SK-N-SH (cell line): ENCODE data around the gene HAT1. TPM values are rescaled to one million over a fixed set of nuclear protein-coding genes. Genes with fewer than 3 reads are reported as not detected.
A peak's percentile ranks its signal among the peaks of the same experiment; 100 is the strongest.

ENCODE experiments used
- CTCF ChIA-PET: fragments of 300-600, 350-600 bp; formaldehyde crosslinking; extraction: SDS; loops from one replicate; lab custom pipeline; 2021; lab: Yijun Ruan, JAX
- POLR2A ChIA-PET: fragments of 350-600 bp; sonication (Branson Sonifier 250); formaldehyde crosslinking; extraction: SDS; loops from one replicate; lab custom pipeline; 2020; ENCODE audit warnings: antibody characterized with exemption, inconsistent platforms; lab: Yijun Ruan, JAX
- DNase-seq: peaks from one replicate; pipeline ENCODE4 v3.0.0; 2012
- H2AFZ ChIP-seq: fragments of 200-600 bp; sonication (generic); 2 replicates; pipeline ENCODE4 v1.8.1; 2016; ENCODE audit warnings: antibody characterized with exemption, mild to moderate bottlenecking, low read depth
- H3F3A ChIP-seq: fragments of 200-600 bp; sonication (generic); replicated peaks from 2 replicates; pipeline ENCODE3; 2016; ENCODE audit warnings: antibody characterized with exemption, mild to moderate bottlenecking; ENCODE audit not compliant: insufficient read depth
- H3K27ac ChIP-seq, 2 experiments: fragments of 200-500 bp in 1 of 2; fragments of 200-600 bp in 1 of 2; sonication (Bioruptor generic) in 1 of 2; sonication (generic), shearing (Covaris generic) in 1 of 2; 2 replicates each; pipeline versions ENCODE4 v1.5.1 to v1.6.1; 2014 to 2016; ENCODE audit warnings: low read depth in 2 of 2, inconsistent platforms in 1 of 2, low read length in 1 of 2, mild to moderate bottlenecking in 1 of 2, mixed read lengths in 1 of 2
- H3K27me3 ChIP-seq: fragments of 200-600 bp; sonication (generic), shearing (Covaris generic); 2 replicates; pipeline ENCODE4 v1.6.1; 2016; ENCODE audit warnings: mixed run types; ENCODE audit not compliant: insufficient read depth
- H3K36me3 ChIP-seq, 2 experiments: fragments of 200-500 bp in 1 of 2; fragments of 200-600 bp in 1 of 2; sonication (Bioruptor generic) in 1 of 2; sonication (generic) in 1 of 2; replicated peaks in 1 of 2; 2 replicates each; pipeline versions ENCODE3 to v1.5.1; 2014 to 2016; ENCODE audit warnings: low read length in 1 of 2, mild to moderate bottlenecking in 1 of 2; ENCODE audit not compliant: insufficient read depth in 2 of 2, control insufficient read depth in 1 of 2
- H3K4me1 ChIP-seq, 2 experiments: fragments of 200-500 bp in 1 of 2; fragments of 200-600 bp in 1 of 2; sonication (Bioruptor generic) in 1 of 2; sonication (generic), shearing (Covaris generic) in 1 of 2; 2 replicates each; pipeline versions ENCODE4 v1.5.1 to v1.6.1; 2014 to 2016; ENCODE audit warnings: low read depth in 1 of 2, low read length in 1 of 2, mixed run types in 1 of 2; ENCODE audit not compliant: insufficient read depth in 2 of 2, control insufficient read depth in 1 of 2
- H3K4me2 ChIP-seq: fragments of 200-600 bp; sonication (generic), shearing (Covaris generic); 2 replicates; pipeline ENCODE4 v1.6.1; 2017; ENCODE audit warnings: mixed run types
- H3K4me3 ChIP-seq, 2 experiments: fragments of 200-500 bp in 1 of 2; fragments of 200-600 bp in 1 of 2; sonication (Bioruptor generic) in 1 of 2; sonication (generic), shearing (Covaris generic) in 1 of 2; 2 replicates each; pipeline versions ENCODE4 v1.5.1 to v1.8.1; 2014 to 2016; ENCODE audit warnings: low read depth in 2 of 2, inconsistent platforms in 1 of 2, low read length in 1 of 2, mild to moderate bottlenecking in 1 of 2, mixed read lengths in 1 of 2, moderate library complexity in 1 of 2
- H3K79me2 ChIP-seq: fragments of 200-600 bp; sonication (generic); 2 replicates; pipeline ENCODE4 v1.8.1; 2017; ENCODE audit warnings: mild to moderate bottlenecking; ENCODE audit not compliant: insufficient read depth
- H3K9ac ChIP-seq: fragments of 200-600 bp; sonication (generic); 2 replicates; pipeline ENCODE4 v1.6.1; 2017; ENCODE audit warnings: mixed run types
- H3K9me2 ChIP-seq: fragments of 200-600 bp; sonication (generic); 2 replicates; pipeline ENCODE4 v1.6.1; 2017; ENCODE audit warnings: mixed run types
- H3K9me3 ChIP-seq: fragments of 200-600 bp; sonication (generic); 2 replicates; pipeline ENCODE4 v1.6.1; 2017; ENCODE audit warnings: mixed run types, mild to moderate bottlenecking, moderate library complexity
- H4K20me1 ChIP-seq: fragments of 200-600 bp; sonication (generic); 2 replicates; pipeline ENCODE4 v1.6.1; 2017; ENCODE audit warnings: mild to moderate bottlenecking, mixed run types; ENCODE audit not compliant: insufficient read depth
- FOSL2 ChIP-seq: IDR thresholded peaks from 2 replicates; pipeline ENCODE4 v1.4.0; 2012; ENCODE audit warnings: low read depth, mild to moderate bottlenecking, moderate library complexity, borderline replicate concordance
- FOXJ3 ChIP-seq: sonication (generic); formaldehyde crosslinking; IDR thresholded peaks from 2 replicates; pipeline ENCODE4 v1.5.1; 2020; ENCODE audit warnings: mild to moderate bottlenecking, missing genetic modification reagents
- FOXM1 ChIP-seq: IDR thresholded peaks from 2 replicates; pipeline ENCODE4 v1.4.0; 2012; ENCODE audit warnings: low read depth, mild to moderate bottlenecking
- GABPA ChIP-seq: IDR thresholded peaks from 2 replicates; pipeline ENCODE4 v1.4.0; 2012; ENCODE audit warnings: low read depth, mild to moderate bottlenecking
- JUND ChIP-seq: IDR thresholded peaks from 2 replicates; pipeline ENCODE4 v1.4.0; 2012
- NFIC ChIP-seq: IDR thresholded peaks from 2 replicates; pipeline ENCODE4 v1.4.0; 2012; ENCODE audit warnings: borderline replicate concordance
- NRF1 ChIP-seq: IDR thresholded peaks from 2 replicates; pipeline ENCODE4 v1.6.1; 2012; ENCODE audit warnings: low read depth, mild to moderate bottlenecking, low read length
- RCOR1 ChIP-seq: fragments of 150-350 bp; IDR thresholded peaks from 2 replicates; pipeline ENCODE4 v1.6.1; 2017; ENCODE audit warnings: antibody characterized with exemption, low read length
- RFX5 ChIP-seq: IDR thresholded peaks from 2 replicates; pipeline ENCODE4 v1.6.1; 2012; ENCODE audit warnings: mild to moderate bottlenecking, improper control_type of control experiment, low read length
- TCF12 ChIP-seq: IDR thresholded peaks from 2 replicates; pipeline ENCODE4 v1.4.0; 2012
- USF1 ChIP-seq: IDR thresholded peaks from 2 replicates; pipeline ENCODE4 v1.4.0; 2012; ENCODE audit warnings: low read depth, borderline replicate concordance
- WGBS: methylation state at CpG from one replicate; pipeline ENCODE4 v1.1.6; 2017; ENCODE audit warnings: low lambda C conversion rate; 5-methylcytosine and 5-hydroxymethylcytosine counted together
- polyA plus RNA-seq, 3 experiments: library from polyadenylated mRNA; depleted of rRNA; stranded (reverse); fragments of >200 nt; gene quantifications; 2 replicates each; pipeline ENCODE4 v1.2.3, GENCODE V29; 2012
- TF ChIP-seq, protein P1 (sequence below): fragments of 200-600 bp; sonication (generic); IDR thresholded peaks from 2 replicates; pipeline ENCODE4 v1.6.1; 2017; ENCODE audit warnings: antibody characterized with exemption, mild to moderate bottlenecking, moderate library complexity
- TF ChIP-seq, protein P2 (sequence below): IDR thresholded peaks from 2 replicates; pipeline ENCODE4 v1.4.0; 2012; ENCODE audit warnings: low read depth

The HAT1 gene
- polyA plus RNA-seq, 1 of the 3 experiments (the other 2 are of a cell fraction), result 18.6 TPM

DNA sequence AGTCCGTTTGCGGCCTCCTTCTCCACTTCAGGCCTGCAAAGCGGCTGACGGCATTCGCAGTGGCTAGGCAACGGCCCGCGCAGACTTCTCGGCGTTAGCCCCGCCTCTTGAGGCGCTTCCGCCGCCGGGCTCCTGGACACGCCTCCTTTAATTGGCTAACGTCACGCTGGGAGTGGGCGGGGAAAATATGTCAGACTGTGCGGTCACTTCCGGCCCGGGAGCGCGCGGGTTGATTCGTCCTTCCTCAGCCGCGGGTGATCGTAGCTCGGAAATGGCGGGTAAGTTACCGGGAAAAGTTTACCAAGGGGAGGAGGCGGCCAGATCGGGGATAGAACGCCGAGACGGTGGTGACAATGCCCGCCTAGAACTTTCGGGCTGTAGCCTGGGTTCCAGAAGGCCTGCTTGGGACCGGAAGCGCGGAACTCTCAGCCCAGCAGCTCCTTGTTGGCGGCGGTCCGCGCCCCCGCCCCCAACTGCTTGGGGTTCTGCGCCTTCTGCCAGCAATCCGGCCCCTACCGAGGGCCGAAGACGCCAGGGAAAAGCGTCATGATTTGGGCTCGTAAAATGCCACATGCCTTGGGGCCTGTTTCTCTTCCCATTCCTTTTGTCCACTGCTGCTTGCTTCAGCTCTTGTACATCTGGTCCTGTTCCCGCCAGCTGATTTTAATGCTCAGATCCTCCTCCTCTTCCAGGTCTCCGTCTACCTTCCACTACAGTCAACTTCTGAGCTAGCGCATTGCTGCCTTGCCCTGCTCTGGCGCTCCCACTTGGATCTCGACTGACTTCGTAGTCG lies at the start of gene HAT1 (continued):
- TF ChIP-seq GABPA (peak; percentile 83), TCF12 (no peak), JUND (no peak), FOXJ3 (no peak), USF1 (no peak), FOXM1 (no peak), RFX5 (0 out of 2 replicates have a peak, but pooled peaks have one; percentile 20), RCOR1 (peak; percentile 43; the same call in 1 of the 2 replicates), NFIC (peak; percentile 36; the same call in 1 of the 2 replicates), FOSL2 (peak; percentile 2; the same call in 1 of the 2 replicates)
- TF ChIP-seq, protein P1, sequence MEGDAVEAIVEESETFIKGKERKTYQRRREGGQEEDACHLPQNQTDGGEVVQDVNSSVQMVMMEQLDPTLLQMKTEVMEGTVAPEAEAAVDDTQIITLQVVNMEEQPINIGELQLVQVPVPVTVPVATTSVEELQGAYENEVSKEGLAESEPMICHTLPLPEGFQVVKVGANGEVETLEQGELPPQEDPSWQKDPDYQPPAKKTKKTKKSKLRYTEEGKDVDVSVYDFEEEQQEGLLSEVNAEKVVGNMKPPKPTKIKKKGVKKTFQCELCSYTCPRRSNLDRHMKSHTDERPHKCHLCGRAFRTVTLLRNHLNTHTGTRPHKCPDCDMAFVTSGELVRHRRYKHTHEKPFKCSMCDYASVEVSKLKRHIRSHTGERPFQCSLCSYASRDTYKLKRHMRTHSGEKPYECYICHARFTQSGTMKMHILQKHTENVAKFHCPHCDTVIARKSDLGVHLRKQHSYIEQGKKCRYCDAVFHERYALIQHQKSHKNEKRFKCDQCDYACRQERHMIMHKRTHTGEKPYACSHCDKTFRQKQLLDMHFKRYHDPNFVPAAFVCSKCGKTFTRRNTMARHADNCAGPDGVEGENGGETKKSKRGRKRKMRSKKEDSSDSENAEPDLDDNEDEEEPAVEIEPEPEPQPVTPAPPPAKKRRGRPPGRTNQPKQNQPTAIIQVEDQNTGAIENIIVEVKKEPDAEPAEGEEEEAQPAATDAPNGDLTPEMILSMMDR, result no peak

DNA sequence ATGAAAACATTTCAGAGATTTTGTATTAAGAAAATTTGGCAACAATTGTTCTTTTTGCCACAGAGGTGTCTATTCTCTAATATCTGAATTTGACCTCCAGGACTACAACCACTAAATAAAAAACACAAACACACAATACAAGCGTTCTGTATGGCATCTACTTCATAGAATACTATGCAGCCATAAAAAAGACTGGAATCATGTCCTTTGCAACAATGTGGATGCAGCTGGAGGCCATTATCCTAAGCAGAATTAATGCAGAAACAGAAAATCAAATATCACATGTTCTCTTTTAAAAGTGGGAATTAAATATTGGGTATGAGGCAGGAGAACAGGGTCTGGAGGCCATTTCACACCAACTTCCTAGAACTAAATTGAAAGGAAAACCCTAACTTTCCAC lies 47.7 kb upstream of the HAT1 start:
- H3K4me2 ChIP-seq, result no peak overlapping the region
- ChIA-PET POLR2A (no interaction called here), CTCF (no interaction called here)
- no peaks in the 10 kb centered on the region for H3K9me2 ChIP-seq
- H2AFZ ChIP-seq, result no peak overlapping the region
- TF ChIP-seq, protein P2, sequence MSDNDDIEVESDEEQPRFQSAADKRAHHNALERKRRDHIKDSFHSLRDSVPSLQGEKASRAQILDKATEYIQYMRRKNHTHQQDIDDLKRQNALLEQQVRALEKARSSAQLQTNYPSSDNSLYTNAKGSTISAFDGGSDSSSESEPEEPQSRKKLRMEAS, result no peak
- no peaks in the 10 kb centered on the region for H3F3A ChIP-seq
- H3K4me1 ChIP-seq, result no peaks in the 10 kb centered on the region; a peak in 1 of 4 replicates
- no peaks in the 10 kb centered on the region for H3K9me3 ChIP-seq
- no peak overlapping the region for H3K4me3 ChIP-seq
- H4K20me1 ChIP-seq, result no peaks in the 10 kb centered on the region
- no peak overlapping the region for H3K9ac ChIP-seq
- H3K27ac ChIP-seq, result no peak overlapping the region
- H3K36me3 ChIP-seq, result peaks cover 0 to 12% of the 10 kb centered on the region in 2 experiments
- DNase-seq, result no peak
- 85% methylated on average over 1 of the region's 1 CpG for WGBS
- H3K79me2 ChIP-seq, result 0 out of 2 replicates have a peak, but pooled peaks cover 4% of the 10 kb centered on the region
- no peaks in the 10 kb centered on the region for H3K27me3 ChIP-seq

DNA sequence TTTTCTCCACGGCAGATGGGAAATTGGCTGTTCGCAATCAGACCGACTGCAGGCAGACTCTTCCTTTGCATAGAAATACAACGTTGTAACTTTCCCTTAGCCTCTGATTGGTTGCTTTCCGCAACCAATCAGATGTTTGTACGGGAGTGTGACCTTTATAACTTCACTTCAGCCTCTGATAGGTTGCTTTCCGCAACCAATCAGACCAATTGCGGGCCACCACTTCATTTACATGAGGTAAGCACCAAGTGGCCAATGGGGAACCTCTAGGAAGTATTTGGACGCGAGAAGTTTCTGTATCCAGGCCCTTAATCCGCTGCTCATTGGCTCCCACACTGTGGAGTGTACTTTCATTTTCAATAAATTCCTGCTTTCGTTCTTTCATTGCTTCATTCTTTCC lies 47.3 kb upstream of the HAT1 start:
- POLR2A ChIA-PET, result no interaction called here
- Histone ChIP-seq H3F3A (no peaks in the 10 kb centered on the region), H3K9me3 (no peaks in the 10 kb centered on the region), H3K27ac (no peak overlapping the region), H3K4me3 (no peak overlapping the region), H3K27me3 (no peaks in the 10 kb centered on the region), H3K79me2 (0 out of 2 replicates have a peak, but pooled peaks cover 4% of the 10 kb centered on the region), H4K20me1 (no peaks in the 10 kb centered on the region), H3K4me2 (no peak overlapping the region), H2AFZ (no peak overlapping the region), H3K36me3 (peaks cover 0 to 12% of the 10 kb centered on the region in 2 experiments), H3K4me1 (no peaks in the 10 kb centered on the region; a peak in 1 of 4 replicates), H3K9me2 (no peaks in the 10 kb centered on the region), H3K9ac (no peak overlapping the region)
- 89% methylated on average over 12 of the region's 12 CpGs for WGBS
- TF ChIP-seq NRF1, result no peak
- no peak for TF ChIP-seq RFX5
- no peak for DNase-seq
- CTCF ChIA-PET, result no interaction called here
